Calu3 (cell line): ENCODE measurements around the gene ZNF624. TPM values are rescaled to one million over a fixed set of nuclear protein-coding genes. Genes with fewer than 3 reads are reported as not detected.

Experiments used
- BruUV-seq: library from RNA; stranded (reverse); fragments of 400-500 nt; replicated peaks from 2 replicates; lab custom pipeline; 2021; lab: Mats Ljungman, UMichigan
- CTCF ChIA-PET: fragments of 300-600 bp; sonication (Branson Sonifier 250); formaldehyde crosslinking; loops from one replicate; lab custom pipeline; 2022; ENCODE audit warnings: antibody characterized with exemption; lab: Charles Lee
- DNase-seq: peaks from one replicate; pipeline ENCODE4 v3.0.0; 2022
- H3K27ac Mint-ChIP-seq: one replicate; pipeline ENCODE4 v1.8.0; 2022; ENCODE audit warnings: mixed read lengths; ENCODE audit not compliant: unreplicated experiment
- H3K27me3 Mint-ChIP-seq: one replicate; pipeline ENCODE4 v1.8.0; 2022; ENCODE audit warnings: mixed read lengths; ENCODE audit not compliant: unreplicated experiment
- H3K36me3 Mint-ChIP-seq: one replicate; pipeline ENCODE4 v1.8.0; 2022; ENCODE audit warnings: mild to moderate bottlenecking, moderate library complexity, mixed read lengths; ENCODE audit not compliant: insufficient read depth, unreplicated experiment
- H3K4me1 Mint-ChIP-seq: one replicate; pipeline ENCODE4 v1.8.0; 2022; ENCODE audit warnings: mild to moderate bottlenecking, low read depth, mixed read lengths; ENCODE audit not compliant: unreplicated experiment
- H3K4me3 Mint-ChIP-seq: one replicate; pipeline ENCODE4 v1.8.0; 2022; ENCODE audit warnings: mild to moderate bottlenecking, low read depth, moderate library complexity, mixed read lengths; ENCODE audit not compliant: unreplicated experiment
- H3K9me3 Mint-ChIP-seq: one replicate; pipeline ENCODE4 v1.8.0; 2022; ENCODE audit warnings: low read depth, mixed read lengths; ENCODE audit not compliant: unreplicated experiment
- intact Hi-C: fragments of 100-400 bp; cut with micrococcal nuclease; formaldehyde crosslinking; loops from one replicate; pipeline ENCODE4 v1.10.0; 2022; ENCODE audit not compliant: unreplicated experiment
- total RNA-seq: library from RNA; stranded (reverse); gene quantifications from 2 replicates; pipeline ENCODE4 v1.2.3, GENCODE V29; 2022
- TF ChIP-seq, protein P1 (sequence below): fragments of 200-600 bp; IDR thresholded peaks from one replicate; pipeline ENCODE4 v1.8.0; 2022; ENCODE audit warnings: antibody characterized with exemption; ENCODE audit not compliant: unreplicated experiment

Gene ZNF624
- total RNA-seq, 1 experiment from 2014 or later: 2.3 TPM

GRCh38 chr17:16652847-16653366 lies 743 bp downstream of the ZNF624 start:
- H3K9me3 Mint-ChIP-seq: peaks cover 4% of the 10 kb centered on the region
- H3K27me3 Mint-ChIP-seq: no peaks in the 10 kb centered on the region
- peak overlapping the region; percentile 91 for H3K4me3 Mint-ChIP-seq
- intact Hi-C loops: no loop called here
- BruUV-seq: TSS peak; percentile 60
- peaks cover 12% of the 10 kb centered on the region for H3K4me1 Mint-ChIP-seq
- H3K36me3 Mint-ChIP-seq: peaks cover 7% of the 10 kb centered on the region
- TF ChIP-seq, protein P1, sequence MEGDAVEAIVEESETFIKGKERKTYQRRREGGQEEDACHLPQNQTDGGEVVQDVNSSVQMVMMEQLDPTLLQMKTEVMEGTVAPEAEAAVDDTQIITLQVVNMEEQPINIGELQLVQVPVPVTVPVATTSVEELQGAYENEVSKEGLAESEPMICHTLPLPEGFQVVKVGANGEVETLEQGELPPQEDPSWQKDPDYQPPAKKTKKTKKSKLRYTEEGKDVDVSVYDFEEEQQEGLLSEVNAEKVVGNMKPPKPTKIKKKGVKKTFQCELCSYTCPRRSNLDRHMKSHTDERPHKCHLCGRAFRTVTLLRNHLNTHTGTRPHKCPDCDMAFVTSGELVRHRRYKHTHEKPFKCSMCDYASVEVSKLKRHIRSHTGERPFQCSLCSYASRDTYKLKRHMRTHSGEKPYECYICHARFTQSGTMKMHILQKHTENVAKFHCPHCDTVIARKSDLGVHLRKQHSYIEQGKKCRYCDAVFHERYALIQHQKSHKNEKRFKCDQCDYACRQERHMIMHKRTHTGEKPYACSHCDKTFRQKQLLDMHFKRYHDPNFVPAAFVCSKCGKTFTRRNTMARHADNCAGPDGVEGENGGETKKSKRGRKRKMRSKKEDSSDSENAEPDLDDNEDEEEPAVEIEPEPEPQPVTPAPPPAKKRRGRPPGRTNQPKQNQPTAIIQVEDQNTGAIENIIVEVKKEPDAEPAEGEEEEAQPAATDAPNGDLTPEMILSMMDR: no peak
- DNase-seq: no peak
- peak overlapping the region; percentile 81 for H3K27ac Mint-ChIP-seq
- CTCF ChIA-PET: interaction anchor here (1.3 kb wide), 1 partner anchor 369 kb away, joined by 3 read pairs; no protein-coding TSS in a partner anchor

DNA sequence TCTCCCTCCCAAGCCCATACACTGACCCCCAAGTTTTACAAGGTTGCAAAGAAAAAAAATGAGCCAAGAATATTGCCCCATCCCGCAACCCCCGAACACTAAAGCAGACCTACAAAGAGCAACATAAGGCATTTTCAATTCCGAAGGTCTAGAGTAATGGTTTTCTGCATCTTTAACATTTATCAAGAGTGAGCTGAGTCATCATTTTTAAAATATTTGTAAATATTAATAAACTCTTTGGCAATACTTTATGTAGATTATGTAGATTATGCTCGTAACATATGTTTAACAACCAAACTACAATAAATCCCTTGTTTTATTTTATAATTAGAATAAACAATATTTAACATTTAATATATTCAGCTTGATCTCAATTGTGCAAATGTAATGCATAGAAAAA lies 1.4 kb downstream of the ZNF624 start:
- Mint-ChIP-seq H3K9me3 (peaks cover 4% of the 10 kb centered on the region), H3K4me3 (peak overlapping the region; percentile 91), H3K4me1 (peaks cover 12% of the 10 kb centered on the region), H3K27ac (no peak overlapping the region), H3K27me3 (no peaks in the 10 kb centered on the region), H3K36me3 (peaks cover 7% of the 10 kb centered on the region)
- no peak for DNase-seq
- BruUV-seq: no TSS peak
- TF ChIP-seq, protein P1: no peak
- CTCF ChIA-PET: no interaction called here
- intact Hi-C loops: no loop called here

DNA sequence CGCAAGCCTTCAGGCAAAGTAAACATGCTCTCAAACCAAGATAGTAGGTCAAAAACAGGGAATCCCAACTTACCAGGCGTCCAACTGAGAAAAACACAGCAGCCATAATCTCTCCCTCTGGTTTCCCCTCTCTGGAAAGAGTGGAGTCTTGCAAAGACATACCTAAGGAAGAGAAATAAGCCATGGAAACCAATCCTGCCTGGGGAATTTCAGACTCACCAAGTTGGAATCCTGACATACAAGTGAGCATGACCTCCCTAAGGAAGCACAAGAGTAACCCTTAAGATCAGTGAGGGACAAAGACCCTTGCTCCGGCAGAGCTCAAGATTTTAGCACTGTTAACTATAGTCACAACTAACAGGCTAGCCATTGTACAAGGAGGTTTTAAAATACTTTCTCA lies 4.1 kb downstream of the ZNF624 start:
- peaks cover 7% of the 10 kb centered on the region for H3K36me3 Mint-ChIP-seq
- no peak overlapping the region for H3K27ac Mint-ChIP-seq
- intact Hi-C loops: no loop called here
- TF ChIP-seq, protein P1: no peak
- H3K27me3 Mint-ChIP-seq: no peaks in the 10 kb centered on the region
- H3K9me3 Mint-ChIP-seq: peaks cover 4% of the 10 kb centered on the region
- H3K4me1 Mint-ChIP-seq: peaks cover 11% of the 10 kb centered on the region
- no peak overlapping the region for H3K4me3 Mint-ChIP-seq
- BruUV-seq: no TSS peak
- CTCF ChIA-PET: no interaction called here
- no peak for DNase-seq

- CTCF ChIA-PET: no interaction called here
- Mint-ChIP-seq H3K36me3 (no peaks in the 10 kb centered on the region), H3K4me3 (no peak overlapping the region), H3K4me1 (no peaks in the 10 kb centered on the region), H3K9me3 (peaks cover 3% of the 10 kb centered on the region), H3K27ac (no peak overlapping the region), H3K27me3 (no peaks in the 10 kb centered on the region)
- BruUV-seq: no TSS peak
- TF ChIP-seq, protein P1: no peak
- intact Hi-C loops: no loop called here
- DNase-seq: no peak
Measured at GRCh38 chr17:16639438-16639837, 14.2 kb downstream of the ZNF624 start.
